NCI-H1417 (cell line): ENCODE results near the gene C1GALT1.

ENCODE experiments used
- DNase-seq, 3 experiments: peaks; one replicate each; lab custom pipeline; 2025; lab: John Stamatoyannopoulos, UW

The C1GALT1 gene

DNA sequence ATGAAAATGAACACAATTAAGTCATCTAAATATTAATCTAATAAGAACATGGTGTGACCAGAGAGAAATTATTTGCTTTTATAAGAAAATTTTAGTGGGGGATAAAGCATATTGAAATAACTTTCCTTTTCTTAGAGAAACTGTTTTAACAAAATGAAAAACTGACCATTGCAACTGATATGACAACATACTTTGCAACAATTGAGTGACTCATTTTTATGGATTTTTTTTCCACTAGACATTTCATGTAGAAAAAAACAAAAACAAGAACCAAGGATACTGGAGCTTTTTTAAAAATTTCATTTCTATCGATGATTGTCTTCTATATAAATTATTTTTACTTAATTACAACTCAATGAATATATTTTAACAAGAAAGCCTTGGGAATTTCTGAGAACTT is 90.0 kb downstream of the C1GALT1 start:
- DNase-seq, result no peak

DNA sequence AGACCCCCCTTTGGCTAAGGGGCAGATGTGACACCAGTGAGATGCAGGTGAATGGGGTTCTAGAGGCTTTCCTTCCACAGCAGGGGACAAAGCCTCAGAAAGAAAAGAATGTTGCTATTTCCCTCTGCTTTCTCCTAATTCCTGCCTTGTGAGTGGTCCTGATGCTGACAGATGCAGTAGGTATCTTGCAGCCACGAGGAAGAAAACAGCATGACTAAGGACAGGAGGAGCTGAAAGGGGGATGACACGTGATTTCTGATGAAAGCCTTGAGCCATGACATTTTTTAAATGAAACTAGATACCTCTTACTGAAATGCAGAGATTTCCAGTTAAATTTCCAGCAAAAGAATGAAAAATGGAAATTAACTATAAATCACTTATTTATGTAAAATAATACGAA is 92.4 kb downstream of the C1GALT1 start:
- DNase-seq, result no peak

DNA sequence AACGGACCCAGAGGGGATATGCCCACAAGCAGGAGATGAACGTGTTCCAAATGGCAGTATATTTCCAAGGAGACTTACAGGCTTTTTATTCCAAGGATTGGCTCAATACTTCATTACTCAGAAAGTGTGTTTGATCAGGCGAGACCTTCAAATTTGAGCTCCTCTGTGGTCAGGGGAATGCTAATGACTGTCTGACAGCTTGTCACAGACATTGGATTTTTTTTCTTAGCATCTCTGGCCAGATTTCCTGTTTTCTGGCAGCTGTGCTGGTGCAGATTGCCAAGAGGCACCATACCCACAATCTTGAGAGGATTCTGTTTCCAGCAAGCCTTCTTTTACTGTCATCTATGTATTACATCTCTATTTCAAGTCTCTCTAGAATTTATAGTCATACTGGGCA is 93.8 kb downstream of the C1GALT1 start:
- DNase-seq, result no peak

DNA sequence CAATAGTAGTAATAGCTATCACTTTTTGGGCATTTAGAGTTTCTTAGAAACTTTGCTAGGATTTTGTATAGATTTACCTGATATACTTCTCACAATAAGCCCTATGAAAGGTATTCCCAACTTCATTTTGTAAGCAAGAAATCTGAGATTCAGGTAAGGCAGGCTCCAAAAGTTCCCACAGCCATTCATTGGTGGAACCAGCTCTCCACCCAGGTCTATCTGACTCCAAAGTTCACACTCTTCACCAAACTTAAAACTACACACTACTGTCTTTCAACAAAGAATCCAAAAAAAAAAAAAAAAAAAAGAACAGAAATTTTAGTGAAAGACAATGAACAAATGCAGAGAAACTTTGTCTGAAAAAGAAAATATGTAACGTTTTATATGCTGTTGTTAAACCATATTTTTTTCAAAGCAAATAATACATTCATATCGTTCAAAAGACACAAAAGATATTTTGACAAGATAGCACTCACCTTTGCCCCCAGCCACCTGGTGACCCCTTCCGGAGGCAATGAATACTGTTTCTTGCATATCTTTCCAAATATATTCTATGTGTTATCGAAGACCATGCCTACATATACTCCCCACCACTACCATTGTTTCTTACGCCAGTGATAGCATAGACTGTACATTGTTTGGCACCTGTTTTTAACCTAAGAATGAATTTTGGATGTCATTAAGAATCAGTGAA is 108.2 kb downstream of the C1GALT1 start:
- DNase-seq, result no peak

DNA sequence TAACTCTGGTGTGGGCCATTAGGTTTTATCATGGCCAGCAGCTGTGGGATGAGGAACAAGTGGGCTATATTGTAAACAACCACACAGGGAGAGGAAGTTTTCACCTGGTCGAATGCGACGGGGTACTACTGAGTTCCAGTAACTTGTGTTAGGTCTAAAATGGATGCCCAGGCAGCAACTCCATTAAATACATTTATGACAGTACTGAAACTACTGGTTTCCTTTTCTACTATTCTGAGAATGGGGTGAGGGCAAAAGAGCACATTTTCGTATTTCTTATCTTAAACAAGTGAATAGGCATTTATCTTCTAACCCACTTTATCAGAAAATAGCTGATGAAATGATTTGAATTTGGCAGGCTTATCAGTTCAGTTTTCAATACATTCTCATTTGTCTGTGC is 109.7 kb downstream of the C1GALT1 start:
- no peak for DNase-seq

DNA sequence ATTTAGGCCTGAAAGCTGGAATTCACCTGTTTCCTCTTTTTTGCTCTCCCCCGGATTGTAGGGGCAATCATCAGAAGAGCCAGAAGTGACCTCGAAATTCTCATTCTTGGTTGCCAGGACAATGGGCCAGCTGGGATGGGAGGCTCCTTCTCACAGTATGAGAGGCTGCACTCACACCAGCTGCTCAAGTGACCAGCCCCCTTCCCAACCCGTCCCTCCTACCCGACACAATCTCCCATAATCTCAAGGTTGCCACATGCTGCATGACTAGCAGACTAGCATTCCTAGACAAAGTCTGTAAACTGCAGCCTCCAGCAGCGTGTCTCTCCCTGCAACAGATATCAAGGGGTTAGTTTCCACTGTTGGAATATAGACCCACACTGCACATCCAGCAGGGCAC is 110.3 kb downstream of the C1GALT1 start:
- DNase-seq, result no peak

DNA sequence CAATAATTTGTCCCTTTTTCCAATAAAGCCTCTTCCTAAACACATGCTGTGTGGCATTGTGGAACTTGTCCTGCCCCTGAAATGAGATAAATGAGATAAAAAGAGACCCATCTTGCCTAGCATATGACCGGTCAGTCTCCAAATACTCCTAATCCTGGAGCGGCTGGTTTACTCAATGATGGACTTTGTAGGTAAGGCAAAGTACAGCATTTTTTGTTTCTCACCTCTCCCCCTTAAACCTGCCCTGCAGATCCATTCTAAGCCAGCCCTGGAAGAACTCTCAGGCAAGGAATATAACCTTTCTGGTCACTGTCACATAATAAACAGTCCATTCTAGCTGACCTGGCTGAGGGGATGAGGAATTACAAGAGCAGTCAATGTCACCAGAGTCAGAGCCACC is 110.7 kb downstream of the C1GALT1 start:
- DNase-seq, result no peak

DNA sequence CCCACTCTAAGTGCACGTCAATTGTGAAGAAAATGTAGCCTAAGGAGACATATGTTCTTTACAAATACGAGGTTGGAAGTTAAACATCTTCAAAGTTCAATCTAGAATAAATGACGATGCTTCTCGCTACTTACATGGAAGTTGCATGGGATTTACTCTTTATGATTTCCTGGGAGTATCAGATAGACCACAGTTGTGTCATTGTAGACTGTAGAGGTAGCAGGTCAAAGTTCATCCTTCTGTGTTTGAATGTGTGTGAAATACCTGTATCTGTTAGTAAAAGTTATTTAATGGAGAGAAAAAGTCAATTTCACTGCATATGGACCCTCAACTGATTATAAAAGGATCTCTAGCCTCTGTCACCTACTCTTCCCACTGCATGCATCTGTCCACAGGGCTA is 112.6 kb downstream of the C1GALT1 start:
- no peak for DNase-seq
